Measurements from ENCODE around the gene ANXA1. TPM values are rescaled to one million over a fixed set of nuclear protein-coding genes. Genes with fewer than 3 reads are reported as not detected.

ANXA1 gene
- total and polyA plus RNA-seq, 9 donors, result 67.5 to 472 (median 110) TPM

DNA sequence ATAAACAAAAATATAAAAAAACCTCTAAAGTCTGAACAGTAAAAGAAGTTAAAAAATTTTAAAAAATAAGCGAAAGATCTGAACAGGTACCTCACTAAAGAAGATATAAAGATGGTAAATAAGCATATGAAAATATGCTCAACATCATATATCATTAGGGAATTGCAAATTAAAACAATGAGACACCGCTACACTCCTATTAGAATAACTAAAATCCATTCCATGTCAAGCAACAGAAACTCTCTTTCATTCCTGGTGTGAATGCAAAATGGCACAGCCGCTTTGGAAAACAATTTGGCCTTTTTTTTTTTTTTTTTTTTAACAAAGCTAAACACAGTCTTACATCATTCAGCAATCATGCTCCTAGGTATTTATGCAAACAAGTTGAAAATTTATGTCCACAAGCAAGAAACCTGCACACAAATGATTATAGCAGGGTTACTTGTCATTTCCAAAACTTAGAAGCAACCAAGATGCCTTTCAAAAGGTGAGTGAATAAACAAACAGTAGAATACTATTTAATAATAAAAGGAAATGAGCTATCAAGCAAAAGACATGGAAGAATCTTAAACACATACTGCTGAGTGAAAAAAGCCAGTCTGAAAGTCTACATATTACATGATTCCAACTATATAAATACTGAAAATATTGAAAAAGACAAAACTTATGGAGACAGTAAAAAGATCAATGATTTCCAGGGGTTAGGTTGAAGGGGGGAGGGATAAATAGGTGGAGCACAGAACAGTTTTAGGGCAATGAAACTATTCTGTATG lies 22.1 kb downstream of the ANXA1 start:
- no peak for DNase-seq

DNA sequence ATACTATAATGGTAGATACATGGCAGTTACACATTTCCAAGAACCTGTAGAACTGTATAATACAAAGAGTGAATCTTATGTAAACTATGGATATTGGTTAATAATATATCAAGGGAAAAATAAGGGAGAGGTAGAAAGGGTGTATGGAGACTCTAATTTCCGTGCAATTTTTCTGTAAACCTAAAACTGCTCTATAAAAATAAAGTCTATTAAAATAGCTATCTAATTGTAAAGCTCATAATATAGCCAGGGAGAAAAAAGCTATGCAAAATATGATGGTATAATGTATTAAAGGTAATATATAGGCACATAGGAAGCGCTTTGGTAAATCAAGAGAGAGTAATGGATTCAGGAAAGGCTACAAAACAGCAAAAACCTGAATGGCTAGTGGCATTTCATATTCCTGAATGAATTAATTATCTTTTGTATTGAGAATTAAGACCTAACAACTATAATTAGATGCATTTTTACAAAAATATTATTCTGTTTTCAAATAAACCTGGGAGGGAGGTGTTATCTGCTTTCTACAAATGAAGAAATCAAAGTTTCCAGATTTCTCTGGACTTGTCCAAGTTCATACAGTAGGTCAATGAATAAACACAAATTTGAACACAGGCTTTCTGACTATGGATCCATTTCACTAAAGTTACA lies 22.8 kb downstream of the ANXA1 start:
- Histone ChIP-seq H3K27ac (no peak overlapping the region), H3K27me3 (no peaks in the 10 kb centered on the region), H3K4me3 (no peak overlapping the region), H3K9me3 (no peaks in the 10 kb centered on the region), H3K4me1 (ENCODE audit: insufficient read depth) (no peaks in the 10 kb centered on the region), H3K36me3 (no peaks in the 10 kb centered on the region)
- intact Hi-C loops (cut with DNase I), result no loop called here
- WGBS, 3 donors, result 93 to 96% (median 93%) methylated on average over 2 of the region's 2 CpGs
- no peak for TF ChIP-seq POLR2A (IDR thresholded peaks at IDR 0.05)
- no peak for TF ChIP-seq EP300 (IDR thresholded peaks at IDR 0.05)
- TF ChIP-seq, protein P1, sequence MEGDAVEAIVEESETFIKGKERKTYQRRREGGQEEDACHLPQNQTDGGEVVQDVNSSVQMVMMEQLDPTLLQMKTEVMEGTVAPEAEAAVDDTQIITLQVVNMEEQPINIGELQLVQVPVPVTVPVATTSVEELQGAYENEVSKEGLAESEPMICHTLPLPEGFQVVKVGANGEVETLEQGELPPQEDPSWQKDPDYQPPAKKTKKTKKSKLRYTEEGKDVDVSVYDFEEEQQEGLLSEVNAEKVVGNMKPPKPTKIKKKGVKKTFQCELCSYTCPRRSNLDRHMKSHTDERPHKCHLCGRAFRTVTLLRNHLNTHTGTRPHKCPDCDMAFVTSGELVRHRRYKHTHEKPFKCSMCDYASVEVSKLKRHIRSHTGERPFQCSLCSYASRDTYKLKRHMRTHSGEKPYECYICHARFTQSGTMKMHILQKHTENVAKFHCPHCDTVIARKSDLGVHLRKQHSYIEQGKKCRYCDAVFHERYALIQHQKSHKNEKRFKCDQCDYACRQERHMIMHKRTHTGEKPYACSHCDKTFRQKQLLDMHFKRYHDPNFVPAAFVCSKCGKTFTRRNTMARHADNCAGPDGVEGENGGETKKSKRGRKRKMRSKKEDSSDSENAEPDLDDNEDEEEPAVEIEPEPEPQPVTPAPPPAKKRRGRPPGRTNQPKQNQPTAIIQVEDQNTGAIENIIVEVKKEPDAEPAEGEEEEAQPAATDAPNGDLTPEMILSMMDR (IDR thresholded peaks at IDR 0.05), result no peak
- no peak for DNase-seq

More for the DNA sequence above, 22.1 kb downstream of the ANXA1 start:
- no peak overlapping the region for H3K27ac ChIP-seq
- no peaks in the 10 kb centered on the region for H3K27me3 ChIP-seq
- WGBS, 3 donors, result 88 to 94% (median 89%) methylated on average over 3 of the region's 3 CpGs
- H3K9me3 ChIP-seq, result no peaks in the 10 kb centered on the region
- H3K36me3 ChIP-seq, result no peaks in the 10 kb centered on the region
- no peaks in the 10 kb centered on the region for H3K4me1 ChIP-seq (ENCODE audit: insufficient read depth)
- TF ChIP-seq, protein P1 (IDR thresholded peaks at IDR 0.05), result no peak
- TF ChIP-seq EP300 (IDR thresholded peaks at IDR 0.05), result no peak
- intact Hi-C loops (cut with DNase I), result no loop called here
- H3K4me3 ChIP-seq, result no peak overlapping the region

DNA sequence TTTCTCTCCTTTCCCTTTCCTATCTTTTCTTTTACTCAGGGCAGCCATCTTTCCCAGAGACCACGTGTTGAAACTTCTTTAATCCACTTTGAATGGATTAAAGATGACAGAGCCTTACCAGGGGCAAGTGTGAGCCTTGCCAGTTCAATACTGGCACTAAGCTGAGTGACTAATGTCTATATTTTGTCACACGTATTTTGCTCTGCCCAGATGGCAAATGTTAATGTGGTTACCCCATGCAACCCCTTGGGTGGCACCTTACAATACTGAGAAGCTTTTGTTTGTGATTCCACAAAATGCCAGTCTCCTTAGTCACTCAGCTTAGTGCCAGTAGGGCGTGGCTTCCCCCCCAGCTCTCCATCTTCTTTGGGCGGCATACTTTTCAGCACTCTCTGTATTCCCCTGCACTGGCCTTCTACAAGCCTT lies 24.8 kb downstream of the ANXA1 start:
- WGBS, 3 donors, result 85 to 90% (median 89%) methylated on average over 4 of the region's 4 CpGs
- no peaks in the 10 kb centered on the region for H3K27me3 ChIP-seq
- no peak for DNase-seq
- H3K27ac ChIP-seq, result no peak overlapping the region
- H3K9me3 ChIP-seq, result no peaks in the 10 kb centered on the region
- TF ChIP-seq, protein P1 (IDR thresholded peaks at IDR 0.05), result no peak
- TF ChIP-seq POLR2A (IDR thresholded peaks at IDR 0.05) (no peak), EP300 (IDR thresholded peaks at IDR 0.05) (no peak)
- no peak overlapping the region for H3K4me3 ChIP-seq
- intact Hi-C loops (cut with DNase I), result no loop called here
- H3K36me3 ChIP-seq, result no peaks in the 10 kb centered on the region
- H3K4me1 ChIP-seq (ENCODE audit: insufficient read depth), result no peaks in the 10 kb centered on the region

DNA sequence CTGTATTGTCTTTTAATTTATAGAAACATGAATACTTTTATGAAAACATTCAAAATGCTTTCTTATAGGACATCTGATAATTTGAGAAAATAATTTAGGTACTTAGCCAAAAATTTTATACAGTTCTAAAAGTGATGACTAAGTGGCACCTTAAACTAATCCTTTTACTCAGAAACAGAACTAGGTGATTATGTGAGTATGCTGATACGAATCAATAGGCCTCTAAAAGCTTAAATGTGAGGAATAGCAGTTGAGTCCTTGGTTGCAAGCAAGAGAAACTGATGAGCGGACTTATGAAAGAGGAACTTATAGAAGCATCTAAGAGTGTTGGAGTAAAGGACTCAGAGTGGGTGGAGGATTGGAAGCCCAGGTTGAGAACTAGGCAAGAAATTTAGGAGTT lies 26.4 kb downstream of the ANXA1 start:
- no peak for TF ChIP-seq POLR2A (IDR thresholded peaks at IDR 0.05)
- TF ChIP-seq, protein P1 (IDR thresholded peaks at IDR 0.05), result no peak
- TF ChIP-seq EP300 (IDR thresholded peaks at IDR 0.05), result no peak
- 74 to 92% (median 74%) methylated on average over 2 of the region's 2 CpGs for WGBS, 3 donors
- no peak for DNase-seq
- Histone ChIP-seq H3K4me1 (ENCODE audit: insufficient read depth) (no peaks in the 10 kb centered on the region), H3K9me3 (no peaks in the 10 kb centered on the region), H3K36me3 (no peaks in the 10 kb centered on the region), H3K4me3 (no peak overlapping the region), H3K27me3 (no peaks in the 10 kb centered on the region), H3K27ac (no peak overlapping the region)
- intact Hi-C loops (cut with DNase I), result no loop called here
